Forelimb muscle (tissue), 1 donor: ENCODE data around the gene NARF. TPM values are rescaled to one million over a fixed set of nuclear protein-coding genes. Genes with fewer than 3 reads are reported as not detected.
A peak's percentile ranks its signal among the peaks of the same experiment; 100 is the strongest.
"Not testable (repeated sequence)": the region's sequence is repeated elsewhere in the genome, so short reads cannot be mapped to it uniquely, and the experiment has no call there.

Source experiments
- DNase-seq: peaks from one replicate; pipeline ENCODE4 v3.0.0-alpha.2; 2013; ENCODE audit warnings: low read depth
- polyA plus RNA-seq: library from polyadenylated mRNA; unstranded; fragments of 120-200 nt; gene quantifications from one replicate; pipeline ENCODE4 v1.2.1, GENCODE V29; 2013; ENCODE audit not compliant: insufficient read length

NARF gene
- polyA plus RNA-seq, 1 donor: 60.0 TPM

DNA sequence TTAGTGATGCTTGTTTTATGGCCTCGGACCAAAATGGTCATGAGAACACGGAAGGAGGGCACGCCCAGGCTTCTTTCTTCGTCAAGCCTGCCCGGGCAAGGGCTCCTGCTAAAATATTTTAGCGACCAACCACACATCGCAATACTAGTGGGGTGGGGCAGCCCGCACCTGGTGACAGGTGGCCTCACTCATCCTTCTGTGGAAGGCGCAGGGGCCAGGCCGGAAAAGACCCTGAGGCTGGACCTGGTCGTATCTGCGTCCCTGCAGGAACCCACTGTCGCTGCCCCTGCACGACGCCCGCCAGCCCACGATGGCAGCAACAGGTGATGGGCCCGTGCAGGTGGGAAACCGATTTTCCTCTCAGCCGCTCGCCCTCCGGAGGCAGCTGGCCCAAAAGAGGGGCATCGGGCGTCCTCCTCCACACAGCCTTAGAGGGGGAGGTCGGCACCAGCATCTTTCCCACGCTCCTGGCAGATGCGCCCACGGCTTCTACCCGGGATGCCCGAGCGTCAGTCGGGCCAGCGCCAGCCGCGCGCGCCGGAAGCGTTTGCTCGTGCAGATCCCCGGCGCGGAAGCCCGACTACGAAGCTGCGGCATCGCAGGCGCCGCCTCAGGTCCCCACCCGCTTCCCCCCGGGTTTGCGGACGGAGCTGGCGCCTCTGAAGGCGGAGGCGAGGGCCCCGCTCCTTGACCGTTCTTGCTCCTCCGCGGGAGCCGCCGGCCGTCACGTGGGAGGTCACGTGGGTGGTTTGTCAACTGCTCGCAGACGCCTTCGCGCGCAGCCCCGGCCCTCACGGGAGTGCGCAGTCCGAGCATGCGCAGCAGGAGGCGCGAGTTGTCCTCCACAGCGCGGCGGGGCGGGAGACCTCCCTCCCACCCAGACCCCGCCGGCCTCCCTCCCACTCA, 38.2 kb downstream of the NARF start:
- peak; percentile 83 for DNase-seq

DNA sequence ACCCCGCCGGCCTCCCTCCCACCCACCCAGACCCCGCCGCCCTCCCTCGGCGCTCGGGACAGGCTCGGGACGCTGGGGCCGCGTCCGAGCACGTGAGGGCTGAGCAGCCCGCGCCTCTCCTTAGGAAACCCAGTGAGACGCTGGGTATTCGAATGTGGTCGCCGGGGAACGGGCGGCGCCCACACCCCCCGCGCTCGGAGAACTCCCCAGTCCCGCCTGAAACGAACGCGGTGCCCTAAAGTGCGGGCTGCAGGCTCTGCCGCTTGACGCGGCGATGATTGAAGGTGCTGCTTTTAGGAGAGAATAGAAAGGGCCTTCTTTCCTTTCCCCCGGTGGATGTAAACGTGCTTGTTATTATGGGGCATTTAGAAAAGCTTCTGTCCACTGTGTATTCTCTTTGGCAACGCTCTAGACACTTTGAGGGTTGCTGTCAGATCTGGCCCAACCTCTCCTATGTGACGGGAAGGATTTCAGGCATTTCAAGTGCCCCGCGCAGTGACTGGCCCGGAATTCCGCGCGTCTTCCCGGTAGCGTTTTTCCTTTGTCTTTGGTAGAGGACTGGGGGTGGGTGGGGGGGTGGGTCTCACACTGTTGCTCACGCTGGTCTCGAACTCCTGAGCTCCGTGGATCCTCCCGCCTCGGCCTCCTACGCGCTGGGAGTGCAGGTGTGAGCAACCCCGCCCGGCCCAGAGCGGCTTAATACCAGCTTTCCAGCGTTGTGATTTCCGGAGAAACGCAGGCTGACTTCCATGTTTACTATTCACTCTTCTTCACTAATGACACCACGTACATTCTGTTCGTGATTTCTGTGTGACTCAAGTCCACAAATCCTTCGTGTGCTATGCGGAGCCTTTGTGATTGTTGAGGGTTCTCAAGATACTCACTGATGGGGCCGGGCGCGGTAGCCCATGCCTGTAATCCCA, 39.2 kb downstream of the NARF start:
- DNase-seq: no peak

DNA sequence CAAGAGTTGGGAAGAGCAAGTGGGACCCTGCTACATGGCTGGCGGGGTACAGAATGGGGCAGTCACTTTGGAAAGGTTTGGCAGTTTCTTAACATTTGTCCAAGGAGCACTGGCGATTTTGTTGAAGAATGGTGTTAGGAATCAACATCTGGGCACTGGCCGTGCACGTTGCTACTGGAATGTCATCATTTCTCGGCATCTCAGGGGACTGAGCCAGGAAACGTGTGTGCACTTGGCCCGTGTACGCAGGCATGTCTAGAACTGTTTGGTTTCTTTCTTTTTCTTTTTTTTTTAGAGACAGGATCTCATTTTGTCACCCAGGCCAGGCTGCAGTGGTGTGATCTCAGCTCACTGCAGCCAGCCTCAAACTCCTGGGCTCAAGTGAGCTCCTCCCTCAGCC, 43.7 kb downstream of the NARF start:
- no peak for DNase-seq

DNA sequence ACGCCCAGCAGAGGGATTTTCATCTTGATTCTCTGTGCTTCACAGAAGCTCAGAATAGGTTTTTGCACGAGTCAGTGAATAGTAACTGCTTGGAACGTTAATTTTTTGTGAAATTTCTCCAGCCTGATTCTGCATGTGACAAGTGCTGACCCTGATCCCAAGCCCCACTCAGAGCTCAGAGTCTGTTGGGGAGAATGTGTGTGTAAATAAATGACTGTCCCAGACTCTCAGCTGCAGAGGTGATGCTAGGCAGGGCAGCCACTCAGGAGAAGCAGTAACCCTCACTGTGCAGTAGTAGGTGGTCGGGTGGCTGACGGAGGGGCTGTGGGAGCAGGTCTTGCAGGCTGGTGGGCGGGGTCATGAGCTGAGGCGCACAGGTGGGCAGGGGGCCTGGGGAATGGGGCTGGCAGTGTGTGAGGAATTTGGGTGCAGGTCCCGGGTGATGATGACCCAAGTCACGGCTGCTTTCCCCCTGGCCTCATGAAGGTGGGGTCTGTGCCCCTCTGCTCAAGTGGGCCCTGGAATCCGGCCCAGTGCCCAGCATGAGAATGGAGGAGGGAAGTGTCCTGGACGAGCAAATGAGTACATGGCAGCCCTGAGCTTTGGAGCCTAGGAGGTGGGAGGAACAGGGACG, 44.7 kb downstream of the NARF start:
- no peak for DNase-seq

DNA sequence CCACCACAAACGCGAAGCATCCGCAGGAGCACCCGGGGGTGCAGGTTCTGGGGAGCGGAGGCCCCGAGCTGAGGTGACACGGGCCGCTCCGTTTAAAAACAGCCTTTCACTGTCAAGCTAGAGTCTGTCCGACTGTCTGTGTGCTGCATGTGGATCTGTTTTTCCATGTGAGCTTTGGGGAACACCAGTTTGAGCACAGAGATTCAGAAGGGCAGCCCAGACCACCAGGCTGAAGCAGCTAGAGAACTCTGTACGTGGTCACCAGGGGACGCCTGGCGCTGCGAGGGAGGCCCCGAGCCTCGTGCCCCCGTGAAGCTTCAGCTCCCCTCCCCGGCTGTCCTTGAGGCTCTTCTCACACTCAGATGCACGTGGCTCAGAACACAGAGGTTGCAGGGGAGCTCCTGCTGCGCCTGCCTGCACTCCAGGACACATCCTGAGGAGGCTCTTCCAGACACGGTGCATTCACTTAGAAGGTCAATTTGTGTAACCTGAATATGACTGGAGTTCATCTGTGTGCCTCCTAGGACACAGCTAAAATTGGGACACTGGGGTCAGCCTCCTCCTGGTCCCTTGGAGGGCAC, 45.3 kb downstream of the NARF start:
- no peak for DNase-seq

DNA sequence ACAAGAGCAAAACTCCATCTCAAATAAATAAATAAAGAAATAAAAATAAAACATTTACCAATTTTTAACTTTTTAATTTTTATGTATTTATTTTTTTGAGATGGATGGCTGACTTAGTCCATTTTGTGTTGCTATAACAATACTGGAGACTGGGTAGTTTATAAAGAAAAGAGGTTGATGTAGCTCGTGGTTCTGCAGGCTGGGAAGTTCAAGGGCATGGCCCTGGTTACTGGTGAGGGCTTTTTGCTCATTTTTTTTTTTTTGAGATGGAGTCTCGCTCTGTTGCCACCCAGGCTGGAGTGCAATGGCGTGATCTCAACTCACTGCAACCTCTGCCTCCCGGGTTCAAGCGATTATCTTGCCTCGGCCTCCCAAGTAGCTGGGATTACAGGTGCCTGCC, 46.8 kb downstream of the NARF start:
- no peak for DNase-seq

DNA sequence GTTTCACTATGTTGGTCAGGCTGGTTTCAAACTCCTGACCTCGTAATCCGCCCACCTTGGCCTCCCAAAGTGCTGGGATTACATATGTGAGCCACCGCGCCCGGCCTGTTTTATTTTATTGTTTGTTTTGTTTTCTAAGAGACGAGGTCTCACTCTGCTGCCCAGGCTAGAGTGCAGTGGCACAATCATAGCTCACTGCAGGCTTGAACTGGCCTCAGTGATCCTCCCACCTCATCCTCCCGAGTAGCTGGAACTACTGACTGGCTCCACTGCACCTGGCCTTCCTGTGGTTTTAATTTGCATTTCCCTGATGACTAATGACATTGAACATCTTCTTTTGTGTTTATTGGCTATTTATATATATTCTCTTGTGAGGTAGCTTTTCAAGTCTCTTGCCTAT, 47.9 kb downstream of the NARF start:
- not testable (repeated sequence) for DNase-seq

DNA sequence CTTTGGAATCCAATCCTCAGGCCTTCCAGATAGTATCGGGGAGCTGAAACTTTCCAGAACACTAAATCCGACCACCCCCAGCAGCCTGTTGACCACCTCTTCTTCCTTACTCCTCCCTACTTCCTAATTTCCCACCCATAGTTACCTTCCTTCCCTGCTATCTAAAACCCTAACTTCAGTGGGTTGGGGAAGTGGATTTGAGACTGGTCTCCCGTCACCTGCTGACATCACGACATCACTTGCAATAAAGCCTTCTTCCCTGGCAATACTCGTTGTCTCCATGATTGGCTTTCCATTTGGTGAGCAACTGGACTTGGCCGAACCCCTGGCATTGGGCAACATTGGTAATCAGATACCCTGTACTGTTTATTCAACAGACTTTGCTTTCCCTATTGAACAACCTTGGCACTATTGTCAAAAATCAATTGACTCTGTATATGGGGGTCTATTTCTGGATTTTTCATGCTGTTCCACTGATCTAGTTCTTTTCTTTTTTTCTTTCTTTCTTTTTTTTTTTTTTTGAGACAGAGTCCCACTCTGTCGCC, 49.2 kb downstream of the NARF start:
- no peak for DNase-seq

DNA sequence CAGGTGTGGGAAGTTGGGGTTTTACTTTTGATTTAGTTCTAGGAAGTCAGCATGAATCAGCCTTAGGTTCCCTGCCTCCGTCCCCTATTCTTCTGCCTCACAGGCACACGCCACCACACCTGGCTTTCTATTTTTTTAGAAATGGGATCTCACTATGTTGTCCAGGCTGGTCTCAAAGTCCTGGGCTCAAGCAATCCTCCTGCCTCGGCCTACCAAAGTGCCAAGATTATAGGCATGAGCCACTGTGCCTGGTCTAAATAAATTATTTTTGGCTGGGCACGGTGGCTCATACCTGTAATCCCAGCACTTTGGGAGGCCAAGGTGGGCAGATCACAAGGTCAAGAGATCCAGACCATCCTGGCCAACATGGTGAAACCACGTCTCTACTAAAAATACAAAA, 53.1 kb downstream of the NARF start:
- not testable (repeated sequence) for DNase-seq

DNA sequence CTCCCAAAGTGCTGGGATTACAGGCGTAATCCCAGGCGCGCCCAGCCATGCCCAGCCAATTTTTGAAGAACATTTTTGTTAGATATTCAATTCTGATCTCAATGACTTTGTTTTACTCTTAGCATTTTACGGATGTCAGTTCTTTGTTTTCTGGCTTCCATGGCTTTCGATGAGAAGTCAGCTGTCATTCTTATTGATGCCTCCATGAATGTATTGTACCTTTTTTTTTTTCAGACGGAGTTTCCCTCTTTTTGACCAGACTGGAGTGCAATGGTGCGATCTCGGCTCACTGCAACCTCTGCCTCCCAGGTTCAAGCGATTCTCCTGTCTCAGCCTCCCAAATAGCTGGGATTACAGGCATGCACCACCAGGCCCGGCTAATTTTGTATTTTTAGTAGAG, 55.3 kb downstream of the NARF start:
- not testable (repeated sequence) for DNase-seq

DNA sequence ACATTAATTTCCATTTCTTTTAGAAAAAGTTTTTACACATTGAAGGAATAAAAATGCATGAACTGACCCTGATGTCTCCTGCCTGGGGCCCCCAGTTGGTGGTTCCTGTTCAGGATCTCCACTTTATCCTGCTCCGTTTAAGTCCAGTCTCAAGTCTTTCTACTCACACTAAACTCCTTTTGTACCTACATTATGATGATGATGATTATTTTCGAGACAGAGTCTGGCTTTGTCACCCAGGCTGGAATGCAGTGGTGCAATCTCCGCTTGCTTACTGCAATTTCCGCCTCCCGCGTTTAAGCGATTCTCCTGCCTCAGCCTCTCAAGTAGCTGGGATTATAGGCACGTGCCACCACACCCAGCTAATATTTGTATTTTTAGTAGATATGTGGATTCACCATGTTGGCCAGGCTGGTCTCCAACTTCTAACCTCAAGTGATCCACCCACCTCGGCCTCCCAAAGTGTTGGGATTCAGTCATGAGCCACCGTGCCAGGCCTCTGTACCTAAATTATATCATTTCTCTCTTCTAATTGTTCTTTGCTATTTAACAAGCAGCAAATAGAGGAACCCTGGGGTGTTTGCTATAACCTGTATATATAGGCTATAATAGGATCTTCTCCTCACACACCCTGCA, 58.8 kb downstream of the NARF start:
- no peak for DNase-seq

DNA sequence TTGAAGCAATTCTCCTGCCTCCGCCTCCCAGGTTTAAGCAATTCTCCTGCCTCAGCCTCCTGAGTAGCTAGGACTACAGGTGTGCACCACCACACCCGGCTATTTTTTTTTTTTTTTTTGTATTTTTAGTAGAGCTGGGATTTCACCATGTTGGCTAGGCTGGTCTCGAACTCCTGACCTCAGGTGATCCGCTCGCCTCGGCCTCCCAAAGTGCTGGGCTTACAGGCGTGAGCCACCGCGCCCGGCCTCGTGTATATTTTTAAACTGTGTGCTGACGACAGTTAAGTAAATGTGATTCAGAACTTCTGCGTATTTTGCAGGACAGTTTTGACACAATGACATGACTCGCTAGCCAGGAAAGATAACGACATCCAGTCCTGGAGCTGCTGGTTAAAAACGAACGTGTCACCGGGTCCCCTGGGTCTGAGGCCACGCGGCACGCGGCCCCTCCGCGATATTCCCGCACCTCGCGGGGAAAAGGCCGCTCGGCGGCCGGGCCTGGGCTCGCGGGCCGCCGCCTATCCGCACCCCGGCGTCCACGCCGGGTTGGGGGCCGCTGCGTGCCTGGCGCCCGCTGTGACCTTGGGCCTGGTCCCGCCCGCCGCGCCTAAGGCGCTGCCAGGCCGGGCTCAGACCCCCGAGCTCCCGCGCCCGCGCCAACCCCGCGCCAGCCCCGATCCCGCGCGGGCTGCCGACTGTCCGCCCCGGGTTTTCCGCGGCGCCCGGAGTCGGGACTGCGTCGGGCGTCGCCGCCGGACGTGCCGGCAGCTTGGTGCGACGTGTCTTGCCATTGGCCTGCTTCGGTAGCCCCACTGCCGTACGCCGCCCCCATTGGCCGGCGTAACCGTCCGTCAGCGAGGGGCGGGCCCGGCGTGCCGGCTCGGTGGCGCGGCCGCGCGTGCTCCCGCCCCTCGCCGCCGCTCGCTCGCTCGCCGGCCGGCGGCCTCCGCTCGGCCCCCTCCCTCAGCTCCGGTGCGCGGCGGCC, 60.6 kb downstream of the NARF start, which contains the start of gene FOXK2:
Gene FOXK2, plus strand, starts transcription at position 907 of the 985 bp plus-strand sequence. CDS start 157 bp downstream, outside the sequence.
- DNase-seq: peak; percentile 90

DNA sequence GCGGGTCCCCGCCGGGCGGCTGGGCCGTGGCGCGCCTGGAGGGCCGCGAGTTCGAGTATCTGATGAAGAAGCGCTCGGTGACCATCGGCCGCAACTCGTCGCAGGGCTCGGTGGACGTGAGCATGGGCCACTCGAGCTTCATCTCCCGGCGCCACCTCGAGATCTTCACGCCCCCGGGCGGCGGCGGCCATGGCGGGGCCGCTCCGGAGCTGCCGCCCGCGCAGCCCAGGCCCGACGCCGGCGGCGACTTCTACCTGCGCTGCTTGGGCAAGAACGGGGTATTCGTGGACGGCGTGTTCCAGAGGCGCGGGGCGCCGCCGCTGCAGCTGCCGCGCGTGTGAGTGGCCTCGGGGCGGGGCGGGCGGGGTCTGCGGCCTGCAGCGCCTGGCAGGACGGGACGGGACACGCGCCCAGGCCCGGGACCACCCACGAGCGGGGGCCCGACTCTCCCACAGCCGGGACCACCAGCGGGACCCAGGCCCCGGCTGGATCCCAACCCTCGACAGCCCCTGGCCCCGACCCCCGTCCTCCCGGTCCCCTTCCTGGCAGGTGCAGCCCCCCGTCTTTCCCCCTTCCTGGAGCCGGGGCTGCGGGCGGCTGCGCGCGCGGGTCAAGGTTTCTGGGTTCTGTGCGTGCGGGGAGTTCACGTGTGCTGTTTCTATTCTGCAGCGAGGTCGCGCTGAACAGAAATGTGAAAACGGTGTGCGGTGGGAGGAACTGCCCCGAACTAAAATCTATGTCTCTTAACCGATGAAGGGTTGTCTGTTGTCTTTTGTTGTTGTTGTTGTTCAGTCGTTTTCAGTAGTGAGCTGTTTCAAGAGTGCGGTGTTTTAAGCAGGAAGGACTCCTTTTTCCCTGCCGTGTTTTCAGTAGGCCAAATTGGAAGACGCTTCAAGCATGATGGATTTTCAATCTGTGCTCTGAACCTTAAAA, 61.7 kb downstream of the NARF start:
- no peak for DNase-seq

DNA sequence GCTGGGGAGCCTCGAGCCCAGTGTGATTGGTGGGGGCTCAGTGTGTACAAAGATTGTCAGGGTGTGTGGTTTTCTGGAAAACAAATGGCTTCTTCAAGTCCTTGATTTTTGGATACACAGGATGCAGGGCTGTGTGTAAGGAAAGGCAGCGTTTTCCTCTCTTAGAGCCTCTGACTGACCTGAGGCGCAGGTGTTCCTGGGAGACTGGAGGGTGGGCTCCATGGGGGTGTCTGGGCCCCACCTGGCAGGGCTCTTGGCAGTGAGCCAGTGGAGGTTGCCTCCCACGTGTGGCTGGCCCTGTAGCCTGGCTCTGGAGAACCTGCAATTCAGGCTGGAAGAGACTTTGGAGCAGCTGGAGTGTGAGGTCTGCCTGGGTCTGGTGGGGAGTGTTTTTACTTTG, 66.0 kb downstream of the NARF start:
- DNase-seq: no peak

DNA sequence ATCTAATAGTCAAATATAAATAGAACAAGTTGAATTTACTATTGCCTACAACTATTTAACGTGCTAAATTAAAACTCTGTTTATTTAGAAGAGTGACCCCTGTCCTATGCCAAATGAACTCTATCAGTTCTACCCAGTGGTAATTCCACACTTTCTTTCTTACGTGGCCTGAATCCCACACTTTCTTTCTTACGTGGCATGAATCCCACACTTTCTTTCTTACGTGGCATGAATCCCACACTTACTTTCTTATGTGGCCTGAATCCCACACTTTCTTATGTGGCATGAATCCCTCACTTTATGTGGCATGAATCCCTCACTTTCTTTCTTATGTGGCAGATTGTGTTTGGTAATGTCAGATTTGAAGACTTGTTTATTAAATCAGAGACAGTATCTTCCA, 67.2 kb downstream of the NARF start:
- no peak for DNase-seq

DNA sequence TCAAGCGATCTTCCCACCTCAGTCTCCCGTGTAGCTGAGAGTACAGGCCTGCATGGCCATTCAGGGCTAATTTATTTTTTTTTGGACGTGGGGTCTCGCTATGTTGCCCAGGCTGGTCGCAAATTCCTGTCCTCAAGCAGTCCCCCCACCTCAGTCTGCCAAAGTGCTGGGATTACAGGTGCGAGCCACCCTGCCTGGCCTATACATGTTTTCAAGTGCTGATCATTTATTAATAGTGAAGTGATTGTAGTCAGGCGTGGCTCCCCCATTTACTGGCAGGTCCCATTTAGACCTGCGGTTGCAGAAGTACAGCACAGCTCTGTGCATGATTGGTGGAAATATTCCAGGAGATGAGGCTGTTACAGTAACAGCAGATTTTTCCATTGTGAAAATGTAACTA, 69.4 kb downstream of the NARF start:
- DNase-seq: no peak

DNA sequence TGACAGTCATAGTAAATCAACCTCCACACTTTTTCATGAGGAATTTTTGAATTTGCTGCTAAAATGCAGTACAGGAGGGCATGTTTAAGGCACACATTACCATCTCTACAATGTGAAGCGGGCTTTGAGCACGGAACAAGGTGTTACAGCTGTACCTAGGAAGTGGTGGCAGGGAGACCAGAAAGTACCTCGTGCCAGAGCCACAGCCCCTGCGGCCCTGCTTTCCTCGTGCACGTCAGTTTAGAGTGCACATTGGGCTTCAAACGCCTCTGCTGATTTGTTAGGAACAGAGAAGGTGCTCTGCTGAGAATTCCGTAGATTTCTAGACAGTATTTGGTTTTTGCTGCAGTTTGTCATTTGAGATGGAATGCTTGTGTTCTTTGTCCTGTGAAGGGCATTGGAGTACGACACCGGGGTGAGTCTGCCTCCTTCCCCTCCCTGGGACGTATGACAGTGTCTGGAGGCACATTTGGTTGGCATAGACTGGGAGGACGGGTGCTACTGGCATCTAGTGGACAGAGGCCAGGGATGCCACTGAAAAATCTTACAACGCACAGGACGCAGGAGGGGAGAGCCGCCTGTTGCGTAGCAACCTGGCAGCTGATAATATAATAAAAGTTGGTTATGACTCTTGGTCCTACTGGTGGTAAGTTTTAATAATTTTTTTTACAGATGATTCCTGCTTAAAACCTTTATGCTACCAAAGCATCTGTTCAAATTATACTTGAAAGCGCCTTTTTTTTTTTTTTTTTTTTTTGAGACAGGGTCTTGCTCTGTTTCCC, 70.1 kb downstream of the NARF start:
- DNase-seq: no peak

DNA sequence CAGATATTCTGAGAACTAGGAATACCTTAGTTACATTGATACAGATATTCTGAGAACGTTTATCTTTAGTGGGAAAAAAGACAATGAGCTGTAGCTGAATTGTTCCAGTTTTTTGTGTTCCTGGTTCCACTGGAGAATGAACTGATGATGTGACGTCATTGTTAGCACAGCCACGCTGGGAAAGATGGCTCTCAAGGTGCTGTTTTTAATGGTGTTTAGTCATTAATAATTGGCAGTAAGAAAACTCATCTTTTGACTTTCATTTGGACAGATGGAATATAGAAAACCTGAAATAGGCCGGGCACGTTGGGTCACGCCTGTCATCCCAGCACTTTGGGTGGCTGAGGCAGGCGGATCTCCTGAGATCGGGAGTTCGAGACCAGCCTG, 71.4 kb downstream of the NARF start:
- no peak for DNase-seq
